Glomerular visceral epithelial cell (primary cell): ENCODE results near the gene PDGFA.

ENCODE experiments used
- DNase-seq: peaks from one replicate; pipeline ENCODE4 v3.0.0-alpha.2; 2016; ENCODE audit errors: extremely low spot score

PDGFA gene

GRCh38 chr7:474605-475424 is 44.8 kb downstream of the PDGFA start:
- no peak for DNase-seq

GRCh38 chr7:473870-474604 is 45.6 kb downstream of the PDGFA start:
- no peak for DNase-seq

DNA sequence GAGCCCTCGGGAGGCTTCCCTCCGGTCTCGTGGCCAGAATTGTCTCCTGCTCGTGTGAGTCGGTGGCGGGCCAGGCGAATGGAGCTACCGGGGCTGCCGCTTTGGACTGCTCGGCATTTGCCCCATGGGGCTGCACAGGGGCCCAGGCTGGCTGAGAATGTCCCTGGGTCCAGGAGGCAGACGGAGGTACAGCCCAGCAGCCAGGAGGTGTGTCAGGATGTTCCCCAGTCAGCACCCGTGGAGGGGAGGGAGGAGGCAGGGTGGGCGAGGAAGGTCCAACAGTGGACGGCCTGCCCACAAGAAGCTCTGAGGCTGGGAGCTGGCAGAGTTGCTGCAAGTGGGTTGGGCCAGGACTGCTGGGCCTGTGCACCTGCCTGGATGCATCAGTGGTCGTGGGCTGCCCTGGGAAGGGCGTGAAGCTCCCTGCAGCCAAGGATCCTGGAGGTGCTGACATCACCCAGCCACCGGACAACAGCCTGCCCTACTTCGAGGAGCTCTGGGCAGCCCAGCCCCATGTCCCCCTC is 46.4 kb downstream of the PDGFA start:
- no peak for DNase-seq

DNA sequence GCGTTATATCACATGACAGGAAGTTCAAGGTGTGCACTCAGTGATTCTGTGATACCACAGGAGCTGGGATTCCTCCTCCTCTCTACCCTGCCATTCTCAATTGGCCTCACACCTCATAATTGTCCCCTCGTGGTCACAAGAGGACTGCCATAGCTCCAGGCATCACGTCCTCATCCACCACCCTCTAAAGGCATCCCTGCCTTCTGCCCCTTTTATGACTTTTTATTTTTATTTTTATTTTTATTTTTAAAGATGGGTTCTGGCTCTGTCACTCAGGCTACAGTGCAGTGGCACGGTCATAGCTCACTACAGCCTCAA is 47.0 kb downstream of the PDGFA start:
- no peak for DNase-seq

DNA sequence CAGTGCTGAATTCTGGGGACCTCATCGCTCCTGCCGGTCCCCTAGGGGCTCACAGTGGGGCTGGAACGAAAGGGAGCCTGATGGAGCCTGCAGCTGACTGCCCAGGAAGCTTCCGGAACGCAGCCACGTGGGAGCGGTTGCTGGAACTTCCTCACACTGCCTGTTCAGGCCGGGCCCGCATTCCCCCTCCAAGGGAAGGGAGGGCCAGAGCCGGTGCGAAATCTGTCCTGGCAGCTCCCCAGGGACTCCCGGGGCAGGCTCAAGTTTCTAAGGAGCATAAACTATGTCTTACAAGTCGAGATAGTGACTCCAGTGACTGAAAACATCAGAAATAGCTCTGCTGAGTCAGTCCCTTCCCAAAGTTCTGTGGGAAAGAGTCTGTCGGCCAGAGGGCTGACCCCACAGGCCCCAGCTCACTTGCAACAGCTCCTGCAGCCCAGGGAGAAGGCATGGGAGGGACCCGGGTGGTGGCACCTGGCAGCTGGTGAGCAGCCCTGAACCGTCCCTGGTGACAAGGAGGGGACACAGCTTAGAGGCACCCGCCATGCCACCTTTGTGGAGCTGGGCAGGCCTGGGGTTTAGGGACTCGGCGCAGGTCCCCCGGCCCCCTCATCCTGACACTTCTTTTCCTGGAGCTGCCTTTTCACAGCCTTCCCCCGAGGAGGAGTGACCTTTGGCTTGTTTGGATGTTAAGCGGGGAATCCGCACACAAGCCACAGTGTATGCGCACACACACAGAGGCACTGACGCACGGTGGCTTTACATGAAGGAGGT is 47.6 kb downstream of the PDGFA start:
- DNase-seq = no peak

DNA sequence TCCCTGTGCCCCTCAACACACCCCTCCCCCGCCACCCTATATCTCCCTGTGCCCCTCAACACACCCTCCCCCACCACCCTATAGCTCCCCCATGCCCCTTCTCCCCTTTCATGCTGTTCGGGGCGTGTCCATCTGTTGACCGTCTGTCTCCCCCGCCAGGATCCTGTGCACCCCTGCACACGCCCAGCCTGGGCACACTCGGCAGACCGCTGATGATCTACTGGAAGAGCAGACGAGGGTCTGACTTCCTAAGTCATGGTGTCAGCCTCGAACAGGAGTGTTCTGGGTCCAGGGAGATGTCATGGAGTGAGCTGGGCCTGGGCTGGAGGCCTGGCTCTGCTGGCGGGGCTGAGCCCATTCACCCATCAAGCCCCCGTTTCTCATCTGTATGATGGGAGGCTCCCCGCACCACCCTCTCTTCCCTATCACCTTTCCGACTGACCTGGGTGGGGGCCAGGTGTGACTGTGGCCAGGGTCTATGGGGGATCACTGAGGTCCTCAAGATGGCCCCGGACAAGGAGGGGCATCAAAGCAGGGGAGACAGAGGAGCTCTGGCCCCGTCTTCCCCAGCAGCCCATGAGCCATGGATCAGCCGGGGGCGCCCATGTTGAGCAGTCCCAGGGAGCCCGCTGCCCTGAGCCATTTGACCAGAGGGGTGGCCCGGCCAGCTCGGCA is 48.3 kb downstream of the PDGFA start:
- DNase-seq = no peak

GRCh38 chr7:469563-469961 is 50.1 kb downstream of the PDGFA start:
- no peak for DNase-seq

DNA sequence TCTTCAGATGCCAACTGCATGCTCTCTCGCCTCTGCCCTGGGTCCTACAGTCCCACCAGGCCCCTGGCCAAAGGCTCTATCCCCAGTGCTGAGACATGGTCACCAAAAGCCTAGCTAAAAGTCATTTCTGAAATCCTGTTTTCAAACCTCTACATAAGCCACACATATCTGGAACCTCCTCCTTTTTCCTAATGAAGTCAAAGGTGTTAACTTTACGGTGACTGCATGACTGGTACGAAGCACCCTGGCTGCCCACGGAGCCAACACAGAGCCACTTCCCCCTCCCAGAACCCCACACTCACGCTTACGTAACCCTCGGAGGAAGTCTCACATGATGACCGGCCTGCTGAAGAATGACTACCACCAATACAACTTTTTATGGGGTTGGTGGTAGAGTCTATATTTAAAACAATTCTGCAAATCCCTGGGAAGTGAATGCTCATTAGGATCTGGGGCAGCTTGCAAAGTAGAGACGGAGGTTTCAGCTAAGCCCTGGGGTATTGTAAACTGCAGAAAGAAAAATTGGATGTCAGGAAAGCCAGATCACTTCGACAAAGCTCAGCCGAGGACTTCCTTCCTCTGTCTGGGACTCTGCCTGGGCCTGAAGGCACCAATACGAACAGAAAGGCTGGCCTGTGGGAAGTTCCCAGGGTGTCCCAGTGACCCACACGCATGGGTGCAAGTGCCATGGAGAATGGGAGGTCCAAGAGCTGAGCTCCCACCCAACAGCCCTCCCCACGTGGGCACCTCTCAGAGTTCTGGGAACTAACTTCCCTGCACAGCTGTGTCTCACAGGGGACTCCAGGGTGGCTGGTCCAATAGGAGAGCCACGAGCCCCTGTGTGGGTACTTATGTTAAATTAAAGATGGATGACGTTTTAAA is 50.7 kb downstream of the PDGFA start:
- DNase-seq = no peak

- DNase-seq = no peak
Observed at GRCh38 chr7:467856-468545, 51.6 kb downstream of the PDGFA start.

- DNase-seq = no peak
Observed at GRCh38 chr7:467393-467828, 52.2 kb downstream of the PDGFA start.

- no peak for DNase-seq
Observed at GRCh38 chr7:466465-467191, 53.0 kb downstream of the PDGFA start.

GRCh38 chr7:465710-466400 is 53.8 kb downstream of the PDGFA start:
- no peak for DNase-seq

GRCh38 chr7:464454-465401 is 54.9 kb downstream of the PDGFA start:
- no peak for DNase-seq

GRCh38 chr7:463817-464453 is 55.7 kb downstream of the PDGFA start:
- no peak for DNase-seq

- no peak for DNase-seq
Observed at GRCh38 chr7:463362-463781, 56.3 kb downstream of the PDGFA start.

- DNase-seq = no peak
Observed at GRCh38 chr7:462173-463103, 57.2 kb downstream of the PDGFA start.
